ENCODE measurements around the gene EFL1.
A peak's percentile ranks its signal among the peaks of the same experiment; 100 is the strongest.

EFL1 gene

GRCh38 chr15:82146576-82146975 is 116.0 kb downstream of the EFL1 start:
- peak in 1 of 3 donors; percentile 11 for DNase-seq

- DNase-seq, result no peak
Observed at GRCh38 chr15:82143390-82144385, 118.8 kb downstream of the EFL1 start.

GRCh38 chr15:82140886-82141285 is 121.6 kb downstream of the EFL1 start:
- no peak for DNase-seq

GRCh38 chr15:82139823-82140268 is 122.7 kb downstream of the EFL1 start:
- DNase-seq, result peak; percentile 43 to 76 (median 71)

GRCh38 chr15:82138306-82138705 is 124.2 kb downstream of the EFL1 start:
- no peak for DNase-seq

- DNase-seq, result no peak
Observed at GRCh38 chr15:82137261-82137660, 125.3 kb downstream of the EFL1 start.

- no peak for DNase-seq
Observed at GRCh38 chr15:82136120-82136519, 126.4 kb downstream of the EFL1 start.

GRCh38 chr15:82135638-82136037 is 126.9 kb downstream of the EFL1 start:
- DNase-seq, result no peak

GRCh38 chr15:82134461-82134860 is 128.1 kb downstream of the EFL1 start:
- DNase-seq, result no peak

- no peak for DNase-seq
Observed at GRCh38 chr15:82133251-82133650, 129.3 kb downstream of the EFL1 start.

- DNase-seq, result no peak
Observed at GRCh38 chr15:82132742-82133141, 129.8 kb downstream of the EFL1 start.

GRCh38 chr15:82132096-82132495 is 130.4 kb downstream of the EFL1 start:
- DNase-seq, result no peak

- DNase-seq, result peak; percentile 16 to 30 (median 21)
Observed at GRCh38 chr15:82130248-82130647, 132.3 kb downstream of the EFL1 start.

GRCh38 chr15:82129761-82130160 is 132.8 kb downstream of the EFL1 start:
- no peak for DNase-seq

- DNase-seq, result no peak
Observed at GRCh38 chr15:82129149-82129692, 133.3 kb downstream of the EFL1 start.

- no peak for DNase-seq
Observed at GRCh38 chr15:82128401-82129148, 134.0 kb downstream of the EFL1 start.

- DNase-seq, result no peak
Observed at GRCh38 chr15:82127581-82127980, 135.0 kb downstream of the EFL1 start.

GRCh38 chr15:82126346-82126745 is 136.2 kb downstream of the EFL1 start:
- no peak for DNase-seq

- DNase-seq, result no peak
Observed at GRCh38 chr15:82124331-82125263, 137.9 kb downstream of the EFL1 start.

- DNase-seq, result no peak
Observed at GRCh38 chr15:82122746-82123400, 139.7 kb downstream of the EFL1 start.

- no peak for DNase-seq
Observed at GRCh38 chr15:82118040-82118439, 144.5 kb downstream of the EFL1 start.

- DNase-seq, result no peak
Observed at GRCh38 chr15:82117296-82117695, 145.2 kb downstream of the EFL1 start.
